MM.1S (cell line): ENCODE results near the gene FAM107A.

Experiments
- DNase-seq: peaks from one replicate; pipeline ENCODE4 v3.0.0-alpha.2; 2015
- H2AFZ ChIP-seq: fragments of 300-600 bp; sonication (generic); 2 replicates; pipeline ENCODE4 v1.6.0; 2016; ENCODE audit warnings: antibody characterized with exemption, low read length
- H3F3A ChIP-seq: fragments of 300-600 bp; sonication (generic); 2 replicates; pipeline ENCODE4 v1.6.1; 2016; ENCODE audit warnings: mild to moderate bottlenecking, antibody characterized with exemption, low read length, moderate library complexity, mixed read lengths; ENCODE audit not compliant: insufficient read depth
- H3K27ac ChIP-seq: fragments of 300-600 bp; sonication (generic); 2 replicates; pipeline ENCODE4 v1.5.1; 2016; ENCODE audit warnings: mild to moderate bottlenecking, low read length
- H3K27me3 ChIP-seq: fragments of 300-600 bp; sonication (generic); replicated peaks from 2 replicates; pipeline ENCODE4 v1.6.0; 2016; ENCODE audit warnings: low read length; ENCODE audit not compliant: insufficient read depth
- H3K36me3 ChIP-seq: fragments of 300-600 bp; sonication (generic); replicated peaks from 2 replicates; pipeline ENCODE4 v1.6.1; 2016; ENCODE audit warnings: mild to moderate bottlenecking, low read length, mixed read lengths; ENCODE audit not compliant: insufficient read depth
- H3K4me1 ChIP-seq: fragments of 300-600 bp; sonication (generic); 2 replicates; pipeline ENCODE4 v1.6.1; 2016; ENCODE audit warnings: low read length, mixed read lengths
- H3K4me2 ChIP-seq: fragments of 300-600 bp; sonication (generic); 2 replicates; pipeline ENCODE4 v1.6.0; 2016; ENCODE audit warnings: low read depth, low read length
- H3K4me3 ChIP-seq: fragments of 300-600 bp; sonication (generic); 2 replicates; pipeline ENCODE4 v1.5.1; 2016; ENCODE audit warnings: low read length, mixed read lengths
- H3K79me2 ChIP-seq: fragments of 300-600 bp; sonication (generic); 2 replicates; pipeline ENCODE4 v1.6.1; 2016; ENCODE audit warnings: mixed run types, low read length, mixed read lengths
- H3K9ac ChIP-seq: fragments of 300-600 bp; sonication (generic); 2 replicates; pipeline ENCODE4 v1.6.1; 2016; ENCODE audit warnings: low read length, mixed read lengths
- H3K9me2 ChIP-seq: fragments of 300-600 bp; sonication (generic); replicated peaks from 2 replicates; pipeline ENCODE4 v1.6.1; 2016; ENCODE audit warnings: mild to moderate bottlenecking, low read length, mixed read lengths; ENCODE audit not compliant: insufficient read depth
- H3K9me3 ChIP-seq: fragments of 300-600 bp; sonication (generic); replicated peaks from 2 replicates; pipeline ENCODE4 v1.6.1; 2016; ENCODE audit warnings: mild to moderate bottlenecking, low read length, mixed read lengths; ENCODE audit not compliant: insufficient read depth
- H4K20me1 ChIP-seq: fragments of 300-600 bp; sonication (generic); 2 replicates; pipeline ENCODE4 v1.6.1; 2016; ENCODE audit warnings: mild to moderate bottlenecking, low read length, moderate library complexity, mixed read lengths; ENCODE audit not compliant: insufficient read depth
- EZH2 ChIP-seq: fragments of 300-600 bp; sonication (generic); optimal IDR thresholded peaks from 2 replicates; pipeline ENCODE3; 2017; ENCODE audit warnings: low read depth, mild to moderate bottlenecking, antibody characterized with exemption, low read length, mixed read lengths
- EZH2phosphoT487 ChIP-seq: fragments of 300-600 bp; sonication (generic); IDR thresholded peaks from 2 replicates; pipeline ENCODE4 v1.6.1; 2018; ENCODE audit warnings: antibody characterized with exemption, low read length
- TF ChIP-seq, protein P1 (sequence below): fragments of 300-600 bp; sonication (generic); IDR thresholded peaks from 2 replicates; pipeline ENCODE4 v1.5.1; 2016; ENCODE audit warnings: antibody characterized with exemption, low read length, mixed read lengths

Gene FAM107A

DNA sequence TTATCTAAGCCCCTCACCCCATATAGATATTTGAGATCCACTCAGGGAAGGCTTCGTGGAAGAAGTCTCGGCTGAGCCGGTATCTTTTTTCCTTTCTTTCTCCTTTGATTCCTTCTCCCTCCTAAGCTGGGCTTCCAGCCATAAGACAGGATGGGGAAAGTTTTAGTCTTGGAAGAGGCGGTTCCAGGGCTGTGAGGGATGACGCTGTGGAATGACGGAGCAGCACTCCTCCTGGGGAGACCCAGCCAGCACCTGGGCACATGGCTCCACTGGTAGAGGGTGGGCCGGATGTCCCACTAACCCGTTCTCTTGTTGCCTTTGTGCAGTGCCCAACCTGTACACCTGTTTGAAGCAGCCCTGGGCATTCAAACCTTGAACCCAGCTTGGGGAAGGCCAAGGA is 43.2 kb upstream of the FAM107A start:
- no peaks in the 10 kb centered on the region for H4K20me1 ChIP-seq
- H3K79me2 ChIP-seq: no peaks in the 10 kb centered on the region
- H3K9me3 ChIP-seq: no peaks in the 10 kb centered on the region
- H3K4me1 ChIP-seq: no peaks in the 10 kb centered on the region
- no peak for TF ChIP-seq EZH2phosphoT487
- TF ChIP-seq, protein P1, sequence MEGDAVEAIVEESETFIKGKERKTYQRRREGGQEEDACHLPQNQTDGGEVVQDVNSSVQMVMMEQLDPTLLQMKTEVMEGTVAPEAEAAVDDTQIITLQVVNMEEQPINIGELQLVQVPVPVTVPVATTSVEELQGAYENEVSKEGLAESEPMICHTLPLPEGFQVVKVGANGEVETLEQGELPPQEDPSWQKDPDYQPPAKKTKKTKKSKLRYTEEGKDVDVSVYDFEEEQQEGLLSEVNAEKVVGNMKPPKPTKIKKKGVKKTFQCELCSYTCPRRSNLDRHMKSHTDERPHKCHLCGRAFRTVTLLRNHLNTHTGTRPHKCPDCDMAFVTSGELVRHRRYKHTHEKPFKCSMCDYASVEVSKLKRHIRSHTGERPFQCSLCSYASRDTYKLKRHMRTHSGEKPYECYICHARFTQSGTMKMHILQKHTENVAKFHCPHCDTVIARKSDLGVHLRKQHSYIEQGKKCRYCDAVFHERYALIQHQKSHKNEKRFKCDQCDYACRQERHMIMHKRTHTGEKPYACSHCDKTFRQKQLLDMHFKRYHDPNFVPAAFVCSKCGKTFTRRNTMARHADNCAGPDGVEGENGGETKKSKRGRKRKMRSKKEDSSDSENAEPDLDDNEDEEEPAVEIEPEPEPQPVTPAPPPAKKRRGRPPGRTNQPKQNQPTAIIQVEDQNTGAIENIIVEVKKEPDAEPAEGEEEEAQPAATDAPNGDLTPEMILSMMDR: no peak
- no peak for TF ChIP-seq EZH2
- H2AFZ ChIP-seq: no peak overlapping the region
- H3K27me3 ChIP-seq: no peaks in the 10 kb centered on the region
- no peaks in the 10 kb centered on the region for H3K36me3 ChIP-seq
- no peak for DNase-seq
- H3K27ac ChIP-seq: no peak overlapping the region
- H3K4me2 ChIP-seq: no peak overlapping the region
- no peaks in the 10 kb centered on the region for H3K9me2 ChIP-seq
- no peak overlapping the region for H3K9ac ChIP-seq
- H3K4me3 ChIP-seq: no peak overlapping the region
- H3F3A ChIP-seq: no peaks in the 10 kb centered on the region

DNA sequence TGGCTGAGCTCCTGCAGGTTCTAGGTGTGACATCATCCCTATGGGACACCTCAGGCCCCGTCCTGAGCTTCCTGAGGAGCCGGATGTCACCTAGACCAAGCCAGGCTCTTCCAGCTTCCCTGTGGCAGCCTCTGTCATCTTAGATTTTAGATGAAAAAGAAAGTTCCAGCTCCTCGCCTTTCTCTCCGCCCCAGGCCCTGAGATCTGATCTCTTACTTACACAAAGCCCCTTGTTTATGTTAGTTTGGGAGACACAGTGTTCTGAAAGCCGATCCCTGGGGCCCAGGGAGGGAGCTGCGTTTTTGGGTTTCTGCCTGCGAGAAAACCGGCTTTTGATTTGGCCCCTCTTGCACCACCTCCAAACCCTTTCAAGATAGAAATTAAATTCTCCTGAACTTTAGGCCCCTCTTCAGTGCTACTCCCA is 40.2 kb upstream of the FAM107A start:
- no peak overlapping the region for H2AFZ ChIP-seq

DNA sequence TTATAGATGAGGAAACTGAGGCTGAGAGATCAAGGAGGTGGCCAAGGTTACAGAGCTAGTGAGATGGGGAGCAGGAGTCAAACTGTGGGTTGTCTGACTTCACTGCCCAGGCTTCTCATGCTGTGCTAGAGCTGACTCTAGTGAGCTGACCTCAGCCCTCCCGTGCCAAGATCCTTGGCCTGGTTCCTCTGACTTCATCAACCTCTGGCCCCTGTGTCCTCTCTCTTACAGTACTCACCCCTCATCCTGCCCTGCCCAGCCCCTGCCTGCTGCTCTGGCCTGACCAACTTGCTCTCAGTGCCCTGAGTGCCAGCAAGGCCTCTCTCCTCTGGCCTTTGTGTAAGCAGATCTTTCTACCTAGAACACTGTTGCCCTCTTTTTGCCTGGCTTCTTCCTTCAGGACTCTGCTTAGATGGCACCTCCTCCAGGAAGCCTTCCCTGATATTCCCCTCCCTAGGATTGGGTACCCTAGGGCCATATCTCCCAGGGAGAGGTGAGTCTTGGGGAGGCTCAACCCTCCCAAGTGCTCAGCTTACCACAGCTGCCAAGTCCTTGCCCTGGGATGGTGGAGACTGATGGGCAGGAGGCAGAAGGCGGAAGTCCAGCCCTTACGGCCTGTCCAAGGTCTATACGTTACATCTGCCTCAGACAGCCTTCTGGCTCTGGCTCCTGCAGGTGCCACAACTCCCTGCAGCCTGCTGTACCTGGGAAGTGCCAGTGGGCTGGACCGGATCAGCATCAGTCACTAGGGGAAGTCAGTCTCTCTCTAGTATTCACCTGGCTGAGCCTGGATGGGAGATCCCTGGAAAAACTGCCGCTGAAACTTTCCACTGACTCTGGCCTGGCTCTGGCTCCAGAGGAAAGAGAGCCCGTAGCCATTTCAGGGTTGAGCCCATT is 36.3 kb upstream of the FAM107A start:
- no peaks in the 10 kb centered on the region for H3K4me1 ChIP-seq
- no peaks in the 10 kb centered on the region for H3K79me2 ChIP-seq
- no peak overlapping the region for H3K4me3 ChIP-seq
- no peak overlapping the region for H3K9ac ChIP-seq
- H3K4me2 ChIP-seq: no peak overlapping the region
- no peaks in the 10 kb centered on the region for H3K27me3 ChIP-seq
- H3F3A ChIP-seq: no peaks in the 10 kb centered on the region
- no peaks in the 10 kb centered on the region for H4K20me1 ChIP-seq
- H3K9me2 ChIP-seq: no peaks in the 10 kb centered on the region
- no peaks in the 10 kb centered on the region for H3K36me3 ChIP-seq
- H3K9me3 ChIP-seq: no peaks in the 10 kb centered on the region
- no peak for DNase-seq
- H2AFZ ChIP-seq: no peak overlapping the region
- TF ChIP-seq EZH2phosphoT487 (no peak), EZH2 (no peak)
- TF ChIP-seq, protein P1: no peak
- H3K27ac ChIP-seq: no peak overlapping the region

More for the DNA sequence above, 40.2 kb upstream of the FAM107A start:
- Histone ChIP-seq H3K27me3 (no peaks in the 10 kb centered on the region), H3K9ac (no peak overlapping the region), H3K4me3 (no peak overlapping the region), H3K4me1 (no peaks in the 10 kb centered on the region), H4K20me1 (no peaks in the 10 kb centered on the region), H3K9me2 (no peaks in the 10 kb centered on the region), H3K27ac (no peak overlapping the region), H3K79me2 (no peaks in the 10 kb centered on the region), H3F3A (no peaks in the 10 kb centered on the region), H3K9me3 (no peaks in the 10 kb centered on the region), H3K4me2 (no peak overlapping the region), H3K36me3 (no peaks in the 10 kb centered on the region)
- no peak for DNase-seq
- TF ChIP-seq EZH2: no peak
- TF ChIP-seq EZH2phosphoT487: no peak
- TF ChIP-seq, protein P1: no peak
